ENCODE data around the gene GPR153. TPM values are rescaled to one million over a fixed set of nuclear protein-coding genes. Genes with fewer than 3 reads are reported as not detected.

GPR153 gene
- polyA plus RNA-seq, 1 donor from 2014 or later = 26.9 TPM

DNA sequence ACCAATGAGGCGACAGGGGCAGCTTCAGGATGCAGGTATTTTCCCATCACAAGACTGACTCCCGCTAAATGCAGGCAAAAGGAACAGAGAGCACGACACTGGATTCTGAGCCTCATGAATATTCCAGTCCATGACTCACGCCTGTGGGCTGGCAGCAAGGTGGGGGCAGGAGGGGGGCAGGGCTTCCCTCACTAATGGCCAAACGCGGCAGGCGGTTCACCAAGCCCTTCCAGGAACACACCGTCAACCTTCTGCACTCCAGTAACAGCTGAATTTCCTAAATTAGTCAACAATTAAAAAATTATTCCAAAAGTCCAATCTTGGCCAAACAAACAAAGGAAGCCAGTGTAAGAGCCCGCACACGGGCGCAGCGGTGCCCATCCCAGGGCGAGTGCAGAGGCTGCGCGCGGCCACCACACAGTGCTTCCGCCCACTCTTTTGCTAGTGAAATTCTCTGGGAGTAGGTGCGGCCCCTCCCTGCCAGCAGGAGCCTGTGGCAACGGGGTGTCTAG, 12.5 kb upstream of the GPR153 start:
- no peaks in the 10 kb centered on the region for H3F3A ChIP-seq (ENCODE audit: insufficient read depth, low read length, poor library complexity, severe bottlenecking)

DNA sequence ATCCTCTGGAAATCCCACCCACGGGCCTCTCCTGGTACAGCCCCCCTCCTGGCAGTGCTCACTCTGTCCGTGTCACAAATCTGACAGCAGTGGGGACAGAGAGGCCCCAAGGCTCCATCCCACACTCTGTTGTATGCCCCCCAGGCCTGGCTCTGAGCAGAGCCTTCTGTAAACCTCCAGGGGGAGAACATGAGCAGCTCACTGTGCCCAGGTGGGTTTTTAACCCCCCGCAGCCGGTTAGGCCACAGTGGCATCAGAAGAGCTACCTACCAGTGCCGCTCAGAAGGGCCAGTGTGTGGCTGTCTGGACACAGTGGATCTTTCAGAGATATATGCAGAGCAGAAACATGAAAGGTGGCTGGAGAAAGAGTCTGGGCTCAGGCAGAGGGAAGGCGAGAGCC, 12.0 kb upstream of the GPR153 start:
- Histone ChIP-seq H3K4me3 (ENCODE audit: low read length) (peak overlapping the region; percentile 25), H4K20me1 (ENCODE audit: insufficient read depth) (no peaks in the 10 kb centered on the region), H3K4me2 (ENCODE audit: low read length) (no peak overlapping the region), H3K36me3 (ENCODE audit: insufficient read depth, low read length) (no peaks in the 10 kb centered on the region), H3F3A (ENCODE audit: insufficient read depth, low read length, poor library complexity, severe bottlenecking) (no peaks in the 10 kb centered on the region), H3K27ac (ENCODE audit: low read length) (peak overlapping the region; percentile 61), H3K9me3 (ENCODE audit: low read length) (no peaks in the 10 kb centered on the region), H3K9ac (ENCODE audit: low read length) (peak overlapping the region; percentile 44), H2AFZ (ENCODE audit: low read depth, low read length) (no peak overlapping the region), H3K79me2 (replicated peaks; ENCODE audit: insufficient read depth, low read length) (no peaks in the 10 kb centered on the region), H3K27me3 (ENCODE audit: insufficient read depth, low read depth, low read length) (no peaks in the 10 kb centered on the region), H3K9me2 (ENCODE audit: insufficient read depth, low read length) (no peaks in the 10 kb centered on the region)
- no peak for TF ChIP-seq EP300 (conservative IDR thresholded peaks at IDR 0.05; ENCODE audit: poor library complexity, severe bottlenecking)
- TF ChIP-seq, protein P1, sequence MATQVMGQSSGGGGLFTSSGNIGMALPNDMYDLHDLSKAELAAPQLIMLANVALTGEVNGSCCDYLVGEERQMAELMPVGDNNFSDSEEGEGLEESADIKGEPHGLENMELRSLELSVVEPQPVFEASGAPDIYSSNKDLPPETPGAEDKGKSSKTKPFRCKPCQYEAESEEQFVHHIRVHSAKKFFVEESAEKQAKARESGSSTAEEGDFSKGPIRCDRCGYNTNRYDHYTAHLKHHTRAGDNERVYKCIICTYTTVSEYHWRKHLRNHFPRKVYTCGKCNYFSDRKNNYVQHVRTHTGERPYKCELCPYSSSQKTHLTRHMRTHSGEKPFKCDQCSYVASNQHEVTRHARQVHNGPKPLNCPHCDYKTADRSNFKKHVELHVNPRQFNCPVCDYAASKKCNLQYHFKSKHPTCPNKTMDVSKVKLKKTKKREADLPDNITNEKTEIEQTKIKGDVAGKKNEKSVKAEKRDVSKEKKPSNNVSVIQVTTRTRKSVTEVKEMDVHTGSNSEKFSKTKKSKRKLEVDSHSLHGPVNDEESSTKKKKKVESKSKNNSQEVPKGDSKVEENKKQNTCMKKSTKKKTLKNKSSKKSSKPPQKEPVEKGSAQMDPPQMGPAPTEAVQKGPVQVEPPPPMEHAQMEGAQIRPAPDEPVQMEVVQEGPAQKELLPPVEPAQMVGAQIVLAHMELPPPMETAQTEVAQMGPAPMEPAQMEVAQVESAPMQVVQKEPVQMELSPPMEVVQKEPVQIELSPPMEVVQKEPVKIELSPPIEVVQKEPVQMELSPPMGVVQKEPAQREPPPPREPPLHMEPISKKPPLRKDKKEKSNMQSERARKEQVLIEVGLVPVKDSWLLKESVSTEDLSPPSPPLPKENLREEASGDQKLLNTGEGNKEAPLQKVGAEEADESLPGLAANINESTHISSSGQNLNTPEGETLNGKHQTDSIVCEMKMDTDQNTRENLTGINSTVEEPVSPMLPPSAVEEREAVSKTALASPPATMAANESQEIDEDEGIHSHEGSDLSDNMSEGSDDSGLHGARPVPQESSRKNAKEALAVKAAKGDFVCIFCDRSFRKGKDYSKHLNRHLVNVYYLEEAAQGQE (IDR thresholded peaks at IDR 0.05; ENCODE audit: borderline replicate concordance) = no peak
- no peak for TF ChIP-seq TAF1 (IDR thresholded peaks at IDR 0.05; ENCODE audit: low read depth)
- no peak for TF ChIP-seq MXI1 (conservative IDR thresholded peaks at IDR 0.05; ENCODE audit: poor library complexity, severe bottlenecking)
- peak; percentile 24 for TF ChIP-seq SMC3 (conservative IDR thresholded peaks at IDR 0.05; ENCODE audit: poor library complexity)
- no peak for TF ChIP-seq RAD21 (conservative IDR thresholded peaks at IDR 0.05)
- TF ChIP-seq, protein P2, sequence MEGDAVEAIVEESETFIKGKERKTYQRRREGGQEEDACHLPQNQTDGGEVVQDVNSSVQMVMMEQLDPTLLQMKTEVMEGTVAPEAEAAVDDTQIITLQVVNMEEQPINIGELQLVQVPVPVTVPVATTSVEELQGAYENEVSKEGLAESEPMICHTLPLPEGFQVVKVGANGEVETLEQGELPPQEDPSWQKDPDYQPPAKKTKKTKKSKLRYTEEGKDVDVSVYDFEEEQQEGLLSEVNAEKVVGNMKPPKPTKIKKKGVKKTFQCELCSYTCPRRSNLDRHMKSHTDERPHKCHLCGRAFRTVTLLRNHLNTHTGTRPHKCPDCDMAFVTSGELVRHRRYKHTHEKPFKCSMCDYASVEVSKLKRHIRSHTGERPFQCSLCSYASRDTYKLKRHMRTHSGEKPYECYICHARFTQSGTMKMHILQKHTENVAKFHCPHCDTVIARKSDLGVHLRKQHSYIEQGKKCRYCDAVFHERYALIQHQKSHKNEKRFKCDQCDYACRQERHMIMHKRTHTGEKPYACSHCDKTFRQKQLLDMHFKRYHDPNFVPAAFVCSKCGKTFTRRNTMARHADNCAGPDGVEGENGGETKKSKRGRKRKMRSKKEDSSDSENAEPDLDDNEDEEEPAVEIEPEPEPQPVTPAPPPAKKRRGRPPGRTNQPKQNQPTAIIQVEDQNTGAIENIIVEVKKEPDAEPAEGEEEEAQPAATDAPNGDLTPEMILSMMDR (IDR thresholded peaks at IDR 0.05; ENCODE audit: poor library complexity, severe bottlenecking) = peak; percentile 48

More for the DNA sequence above, 12.5 kb upstream of the GPR153 start:
- Histone ChIP-seq H3K9me3 (ENCODE audit: low read length) (no peaks in the 10 kb centered on the region), H3K79me2 (replicated peaks; ENCODE audit: insufficient read depth, low read length) (no peaks in the 10 kb centered on the region), H3K27me3 (ENCODE audit: insufficient read depth, low read depth, low read length) (no peaks in the 10 kb centered on the region), H3K4me2 (ENCODE audit: low read length) (no peak overlapping the region), H2AFZ (ENCODE audit: low read depth, low read length) (no peak overlapping the region), H3K27ac (ENCODE audit: low read length) (peak overlapping the region; percentile 61), H4K20me1 (ENCODE audit: insufficient read depth) (no peaks in the 10 kb centered on the region), H3K9ac (ENCODE audit: low read length) (peak overlapping the region; percentile 44), H3K36me3 (ENCODE audit: insufficient read depth, low read length) (no peaks in the 10 kb centered on the region), H3K4me3 (ENCODE audit: low read length) (peak overlapping the region; percentile 25), H3K9me2 (ENCODE audit: insufficient read depth, low read length) (no peaks in the 10 kb centered on the region)
- TF ChIP-seq, protein P2 (IDR thresholded peaks at IDR 0.05; ENCODE audit: poor library complexity, severe bottlenecking) = no peak
- TF ChIP-seq RAD21 (conservative IDR thresholded peaks at IDR 0.05) = no peak
- no peak for TF ChIP-seq EZH2 (IDR thresholded peaks at IDR 0.05; ENCODE audit: borderline replicate concordance, insufficient read depth, low read length, poor library complexity, severe bottlenecking)
- TF ChIP-seq, protein P1 (IDR thresholded peaks at IDR 0.05; ENCODE audit: borderline replicate concordance) = no peak
- no peak for TF ChIP-seq MXI1 (conservative IDR thresholded peaks at IDR 0.05; ENCODE audit: poor library complexity, severe bottlenecking)
- TF ChIP-seq SMC3 (conservative IDR thresholded peaks at IDR 0.05; ENCODE audit: poor library complexity) = no peak
- no peak for TF ChIP-seq POLR2AphosphoS5 (IDR thresholded peaks at IDR 0.05)
- no peak for TF ChIP-seq EP300 (conservative IDR thresholded peaks at IDR 0.05; ENCODE audit: poor library complexity, severe bottlenecking)
- no peak for TF ChIP-seq TAF1 (IDR thresholded peaks at IDR 0.05; ENCODE audit: low read depth)

Measured in neural cell (in vitro differentiated cells).